ENCODE measurements around the gene DAPP1.

Gene DAPP1

GRCh38 chr4:99815597-99816011 lies 1.0 kb upstream of the DAPP1 start:
- Histone ChIP-seq H2AFZ (ENCODE audit: low read length) (no peak overlapping the region), H3K27me3 (ENCODE audit: insufficient read depth, low read length, poor library complexity, severe bottlenecking) (no peaks in the 10 kb centered on the region), H3K9me2 (replicated peaks; ENCODE audit: low read depth, low read length) (no peaks in the 10 kb centered on the region), H3K36me3 (ENCODE audit: insufficient read depth, low read length) (no peaks in the 10 kb centered on the region), H3K9me3 (ENCODE audit: insufficient read depth, low read depth, low read length) (no peaks in the 10 kb centered on the region), H3K79me2 (ENCODE audit: insufficient read depth, low read length) (no peaks in the 10 kb centered on the region), H3K4me1 (ENCODE audit: insufficient read depth, low read length, poor library complexity, severe bottlenecking) (no peaks in the 10 kb centered on the region), H4K20me1 (ENCODE audit: insufficient read depth, low read length, poor library complexity, severe bottlenecking) (no peaks in the 10 kb centered on the region), H3K4me3 (ENCODE audit: low read length, poor library complexity, severe bottlenecking) (no peak overlapping the region), H3K4me2 (ENCODE audit: low read depth, low read length, poor library complexity, severe bottlenecking) (no peak overlapping the region), H3K9ac (ENCODE audit: low read depth, low read length, poor library complexity, severe bottlenecking) (no peak overlapping the region), H3F3A (ENCODE audit: low read depth) (no peaks in the 10 kb centered on the region)
- no peak for TF ChIP-seq CTCF (conservative IDR thresholded peaks at IDR 0.05; ENCODE audit: low read length)
- TF ChIP-seq EZH2phosphoT487 (IDR thresholded peaks at IDR 0.05; ENCODE audit: borderline replicate concordance), result no peak

DNA sequence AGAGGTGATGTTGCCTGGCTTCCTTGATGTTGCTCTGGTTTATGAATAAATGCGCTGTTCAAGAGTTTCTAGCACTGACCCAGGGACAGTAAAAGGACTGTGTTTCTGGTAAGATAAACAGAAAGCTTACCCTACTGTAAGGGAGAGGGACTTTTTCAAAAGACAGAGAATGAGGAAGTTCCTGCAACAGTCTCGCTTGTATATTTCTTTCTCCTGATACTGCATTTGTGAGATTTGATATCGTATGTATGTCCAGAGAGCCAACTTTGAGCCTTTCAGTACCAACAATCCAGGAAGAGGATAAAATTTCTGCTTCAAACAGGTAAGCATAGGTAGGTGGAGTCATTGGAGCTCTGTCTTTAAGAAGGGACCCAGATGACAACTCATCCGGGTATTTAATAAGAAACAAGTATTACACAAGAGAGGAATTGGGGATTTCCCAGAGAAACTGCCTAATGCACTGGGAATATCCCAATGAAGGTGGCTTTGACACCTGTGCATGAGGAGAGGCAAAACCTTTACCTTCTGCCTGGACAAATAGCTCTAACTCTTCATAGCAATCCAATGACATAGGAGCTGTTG lies 773 bp downstream of the DAPP1 start:
- no peaks in the 10 kb centered on the region for H3K79me2 ChIP-seq (ENCODE audit: insufficient read depth, low read length)
- no peak overlapping the region for H3K4me2 ChIP-seq (ENCODE audit: low read depth, low read length, poor library complexity, severe bottlenecking)
- H3F3A ChIP-seq (ENCODE audit: low read depth), result no peaks in the 10 kb centered on the region
- H3K9me2 ChIP-seq (replicated peaks; ENCODE audit: low read depth, low read length), result no peaks in the 10 kb centered on the region
- no peaks in the 10 kb centered on the region for H3K9me3 ChIP-seq (ENCODE audit: insufficient read depth, low read depth, low read length)
- no peak overlapping the region for H3K9ac ChIP-seq (ENCODE audit: low read depth, low read length, poor library complexity, severe bottlenecking)
- peak overlapping the region; percentile 80 for H2AFZ ChIP-seq (ENCODE audit: low read length)
- no peaks in the 10 kb centered on the region for H3K27me3 ChIP-seq (ENCODE audit: insufficient read depth, low read length, poor library complexity, severe bottlenecking)
- TF ChIP-seq EZH2phosphoT487 (IDR thresholded peaks at IDR 0.05; ENCODE audit: borderline replicate concordance) (no peak), CTCF (conservative IDR thresholded peaks at IDR 0.05; ENCODE audit: low read length) (no peak)
- no peaks in the 10 kb centered on the region for H3K36me3 ChIP-seq (ENCODE audit: insufficient read depth, low read length)
- no peaks in the 10 kb centered on the region for H4K20me1 ChIP-seq (ENCODE audit: insufficient read depth, low read length, poor library complexity, severe bottlenecking)
- no peaks in the 10 kb centered on the region for H3K4me1 ChIP-seq (ENCODE audit: insufficient read depth, low read length, poor library complexity, severe bottlenecking)
- H3K4me3 ChIP-seq (ENCODE audit: low read length, poor library complexity, severe bottlenecking), result no peak overlapping the region

- H3K9ac ChIP-seq (ENCODE audit: low read depth, low read length, poor library complexity, severe bottlenecking), result no peak overlapping the region
- H3K4me3 ChIP-seq (ENCODE audit: low read length, poor library complexity, severe bottlenecking), result no peak overlapping the region
- no peaks in the 10 kb centered on the region for H3K36me3 ChIP-seq (ENCODE audit: insufficient read depth, low read length)
- no peaks in the 10 kb centered on the region for H4K20me1 ChIP-seq (ENCODE audit: insufficient read depth, low read length, poor library complexity, severe bottlenecking)
- no peaks in the 10 kb centered on the region for H3K27me3 ChIP-seq (ENCODE audit: insufficient read depth, low read length, poor library complexity, severe bottlenecking)
- TF ChIP-seq CTCF (conservative IDR thresholded peaks at IDR 0.05; ENCODE audit: low read length) (no peak), EZH2phosphoT487 (IDR thresholded peaks at IDR 0.05; ENCODE audit: borderline replicate concordance) (no peak)
- H3K4me2 ChIP-seq (ENCODE audit: low read depth, low read length, poor library complexity, severe bottlenecking), result no peak overlapping the region
- H3F3A ChIP-seq (ENCODE audit: low read depth), result no peaks in the 10 kb centered on the region
- H3K4me1 ChIP-seq (ENCODE audit: insufficient read depth, low read length, poor library complexity, severe bottlenecking), result no peaks in the 10 kb centered on the region
- no peaks in the 10 kb centered on the region for H3K9me2 ChIP-seq (replicated peaks; ENCODE audit: low read depth, low read length)
- no peaks in the 10 kb centered on the region for H3K79me2 ChIP-seq (ENCODE audit: insufficient read depth, low read length)
- H2AFZ ChIP-seq (ENCODE audit: low read length), result no peak overlapping the region
- no peaks in the 10 kb centered on the region for H3K9me3 ChIP-seq (ENCODE audit: insufficient read depth, low read depth, low read length)
Observed at GRCh38 chr4:99818661-99819060, 2.0 kb downstream of the DAPP1 start.

Measured in Loucy (cell line).